ENCODE data around the gene ARFGEF2.
"Not testable (repeated sequence)": the region's sequence is repeated elsewhere in the genome, so short reads cannot be mapped to it uniquely, and the experiment has no call there.

ARFGEF2 gene

GRCh38 chr20:48921168-48921882 is at the start of gene ARFGEF2:
TSS of gene ARFGEF2 (plus strand) at chr20:48921711. CDS start at chr20:48921890, 179 bp downstream.
- DNase-seq (ENCODE audit: low read depth): peak; percentile 84

- no peak for DNase-seq (ENCODE audit: low read depth)
Observed at GRCh38 chr20:48875233-48875913, 46.1 kb upstream of the ARFGEF2 start.

- DNase-seq (ENCODE audit: low read depth): no peak
Observed at GRCh38 chr20:48875914-48876240, 45.6 kb upstream of the ARFGEF2 start.

GRCh38 chr20:48877304-48877703 is 44.2 kb upstream of the ARFGEF2 start:
- DNase-seq (ENCODE audit: low read depth): no peak

- no peak for DNase-seq (ENCODE audit: low read depth)
Observed at GRCh38 chr20:48878534-48879248, 42.8 kb upstream of the ARFGEF2 start.

GRCh38 chr20:48879612-48880245 is 41.8 kb upstream of the ARFGEF2 start:
- no peak for DNase-seq (ENCODE audit: low read depth)

- no peak for DNase-seq (ENCODE audit: low read depth)
Observed at GRCh38 chr20:48880331-48880730, 41.2 kb upstream of the ARFGEF2 start.

GRCh38 chr20:48880981-48881657 is 40.4 kb upstream of the ARFGEF2 start:
- no peak for DNase-seq (ENCODE audit: low read depth)

- no peak for DNase-seq (ENCODE audit: low read depth)
Observed at GRCh38 chr20:48885237-48885636, 36.3 kb upstream of the ARFGEF2 start.

- no peak for DNase-seq (ENCODE audit: low read depth)
Observed at GRCh38 chr20:48886194-48886593, 35.3 kb upstream of the ARFGEF2 start.

- no peak for DNase-seq (ENCODE audit: low read depth)
Observed at GRCh38 chr20:48886811-48887210, 34.7 kb upstream of the ARFGEF2 start.

GRCh38 chr20:48888517-48888916 is 33.0 kb upstream of the ARFGEF2 start:
- not testable (repeated sequence) for DNase-seq (ENCODE audit: low read depth)

- DNase-seq (ENCODE audit: low read depth): no peak
Observed at GRCh38 chr20:48889140-48889790, 32.2 kb upstream of the ARFGEF2 start.

GRCh38 chr20:48891235-48892048 is 30.1 kb upstream of the ARFGEF2 start:
- DNase-seq (ENCODE audit: low read depth): no peak

GRCh38 chr20:48892049-48892470 is 29.5 kb upstream of the ARFGEF2 start:
- DNase-seq (ENCODE audit: low read depth): no peak

- DNase-seq (ENCODE audit: low read depth): no peak
Observed at GRCh38 chr20:48892891-48893290, 28.6 kb upstream of the ARFGEF2 start.

- no peak for DNase-seq (ENCODE audit: low read depth)
Observed at GRCh38 chr20:48893374-48893773, 28.1 kb upstream of the ARFGEF2 start.

- no peak for DNase-seq (ENCODE audit: low read depth)
Observed at GRCh38 chr20:48897305-48898010, 24.1 kb upstream of the ARFGEF2 start.

GRCh38 chr20:48898210-48898609 is 23.3 kb upstream of the ARFGEF2 start:
- DNase-seq (ENCODE audit: low read depth): no peak
